GF-D8 (cell line): Measurements from ENCODE around the gene AGTR1.

Experiments
- DNase-seq: peaks from one replicate; lab custom pipeline; 2025; lab: John Stamatoyannopoulos, UW

AGTR1 gene

DNA sequence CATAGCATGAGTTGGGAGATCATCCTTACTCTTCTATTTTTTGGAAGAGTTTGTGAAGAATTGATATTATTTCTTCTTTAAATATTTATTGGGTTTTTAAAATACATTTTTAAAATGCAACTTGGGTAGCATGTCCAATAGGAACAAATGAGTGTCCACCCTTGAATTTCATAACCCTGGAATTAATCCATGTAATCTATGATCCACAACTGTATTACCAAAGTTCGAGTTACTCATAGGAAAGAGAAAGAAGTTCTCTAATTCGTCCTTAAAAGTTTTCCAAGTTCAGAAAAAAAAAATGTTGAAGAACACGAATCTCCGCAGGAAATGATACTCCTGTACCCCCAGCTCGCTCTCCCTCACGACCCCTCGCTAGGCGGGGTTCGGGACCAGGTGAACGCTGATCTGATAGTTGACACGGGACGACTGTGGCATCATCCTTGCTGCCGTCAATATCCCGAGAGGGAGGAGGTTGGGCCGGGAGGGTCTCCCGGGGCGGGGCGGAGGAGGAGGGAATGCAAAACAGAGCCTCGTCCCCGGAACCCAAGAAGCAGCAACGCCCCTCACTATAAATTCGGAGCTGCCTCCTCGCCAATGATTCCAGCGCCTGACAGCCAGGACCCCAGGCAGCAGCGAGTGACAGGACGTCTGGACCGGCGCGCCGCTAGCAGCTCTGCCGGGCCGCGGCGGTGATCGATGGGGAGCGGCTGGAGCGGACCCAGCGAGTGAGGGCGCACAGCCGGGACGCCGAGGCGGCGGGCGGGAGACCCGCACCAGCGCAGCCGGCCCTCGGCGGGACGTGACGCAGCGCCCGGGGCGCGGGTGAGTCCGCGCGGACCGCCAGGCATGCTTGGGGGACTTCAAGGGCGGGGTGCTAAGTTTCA lies at the start of gene AGTR1:
Gene AGTR1, plus strand, starts transcription at position 598 of the 884 bp plus-strand sequence. CDS start 43,133 bp downstream, outside the sequence.
- DNase-seq, result no peak

- DNase-seq, result no peak
Observed at GRCh38 chr3:148648685-148649352, 48.9 kb upstream of the AGTR1 start.

- no peak for DNase-seq
Observed at GRCh38 chr3:148651549-148651948, 46.2 kb upstream of the AGTR1 start.

DNA sequence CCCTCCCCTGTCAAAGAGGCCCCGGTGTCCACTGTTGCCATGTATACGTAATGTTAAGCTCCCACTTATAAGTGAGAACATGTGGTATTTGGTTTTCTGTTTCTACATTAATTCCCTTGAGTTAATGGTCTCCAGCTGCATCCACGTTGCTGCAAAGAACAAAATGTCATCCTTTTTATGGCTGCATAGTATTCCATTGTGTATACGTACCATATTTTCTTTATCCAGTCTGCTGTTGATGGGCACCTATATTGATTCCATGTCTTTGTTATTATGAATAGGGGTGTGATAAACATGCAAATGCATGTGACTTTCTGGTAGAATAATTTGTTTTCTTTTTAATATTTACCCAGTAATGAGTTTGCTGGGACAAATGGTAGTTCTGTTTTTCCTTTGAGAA lies 43.3 kb upstream of the AGTR1 start:
- DNase-seq, result no peak

DNA sequence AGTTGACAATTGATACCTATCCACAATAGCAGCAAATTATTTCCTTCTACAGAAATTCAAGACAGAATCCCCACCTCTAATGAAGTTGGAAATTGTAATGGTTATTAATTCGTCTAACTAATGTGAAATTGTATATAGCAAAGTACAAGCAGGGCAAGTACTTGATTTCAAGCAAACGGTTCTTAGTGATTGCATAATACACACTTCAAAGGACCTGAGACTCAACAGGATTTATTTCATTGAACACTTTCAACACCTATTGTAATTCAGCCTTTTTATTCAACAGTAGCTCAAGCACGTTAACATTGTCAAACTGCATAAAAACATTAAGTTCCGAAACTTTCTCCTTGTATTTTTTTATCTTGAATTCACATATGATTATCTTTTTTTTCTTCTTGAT lies 40.2 kb upstream of the AGTR1 start:
- no peak for DNase-seq

GRCh38 chr3:148659512-148659911 lies 38.2 kb upstream of the AGTR1 start:
- DNase-seq, result no peak

- DNase-seq, result no peak
Observed at GRCh38 chr3:148680289-148680688, 17.4 kb upstream of the AGTR1 start.

- no peak for DNase-seq
Observed at GRCh38 chr3:148681080-148681479, 16.6 kb upstream of the AGTR1 start.

GRCh38 chr3:148682997-148683396 lies 14.7 kb upstream of the AGTR1 start:
- no peak for DNase-seq

- no peak for DNase-seq
Observed at GRCh38 chr3:148694116-148694515, 3.6 kb upstream of the AGTR1 start.

- no peak for DNase-seq
Observed at GRCh38 chr3:148698190-148698810, 597 bp downstream of the AGTR1 start.

- DNase-seq, result no peak
Observed at GRCh38 chr3:148705314-148705713, 7.6 kb downstream of the AGTR1 start.

DNA sequence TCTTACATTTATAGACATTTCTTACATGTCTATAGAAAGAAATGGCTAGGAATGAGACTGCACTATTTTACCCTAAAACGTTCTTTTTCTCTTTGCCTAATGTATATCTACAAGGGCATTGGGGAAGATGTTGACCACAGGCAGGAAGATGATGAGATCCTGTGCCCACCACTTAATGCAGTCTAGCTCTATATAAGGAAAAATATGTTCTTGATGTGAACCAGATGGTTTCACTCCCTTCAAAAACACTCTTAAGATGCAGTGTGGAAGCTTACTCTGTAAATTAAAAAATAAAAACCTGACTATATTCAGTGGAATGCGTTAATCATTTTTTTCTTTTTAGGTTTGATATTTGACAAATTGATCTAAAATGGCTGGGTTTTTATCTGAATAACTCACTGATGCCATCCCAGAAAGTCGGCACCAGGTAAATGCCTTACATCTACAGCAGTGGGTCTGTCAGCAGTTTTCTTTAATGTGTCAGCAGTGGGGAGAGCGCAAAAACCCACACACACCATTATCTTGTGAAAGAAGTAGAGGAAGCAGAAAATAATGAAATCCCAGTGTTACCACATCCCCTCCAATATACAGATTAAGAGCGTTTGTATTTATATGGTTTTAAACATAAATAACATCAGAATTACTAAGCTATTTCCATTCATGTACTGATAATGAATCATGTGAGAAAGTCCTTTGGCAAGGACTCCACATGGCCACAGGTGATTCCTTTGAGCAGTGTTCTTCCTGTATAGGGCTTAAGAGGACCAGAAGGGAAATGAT lies 10.1 kb downstream of the AGTR1 start:
- DNase-seq, result no peak

- no peak for DNase-seq
Observed at GRCh38 chr3:148708409-148708808, 10.7 kb downstream of the AGTR1 start.

DNA sequence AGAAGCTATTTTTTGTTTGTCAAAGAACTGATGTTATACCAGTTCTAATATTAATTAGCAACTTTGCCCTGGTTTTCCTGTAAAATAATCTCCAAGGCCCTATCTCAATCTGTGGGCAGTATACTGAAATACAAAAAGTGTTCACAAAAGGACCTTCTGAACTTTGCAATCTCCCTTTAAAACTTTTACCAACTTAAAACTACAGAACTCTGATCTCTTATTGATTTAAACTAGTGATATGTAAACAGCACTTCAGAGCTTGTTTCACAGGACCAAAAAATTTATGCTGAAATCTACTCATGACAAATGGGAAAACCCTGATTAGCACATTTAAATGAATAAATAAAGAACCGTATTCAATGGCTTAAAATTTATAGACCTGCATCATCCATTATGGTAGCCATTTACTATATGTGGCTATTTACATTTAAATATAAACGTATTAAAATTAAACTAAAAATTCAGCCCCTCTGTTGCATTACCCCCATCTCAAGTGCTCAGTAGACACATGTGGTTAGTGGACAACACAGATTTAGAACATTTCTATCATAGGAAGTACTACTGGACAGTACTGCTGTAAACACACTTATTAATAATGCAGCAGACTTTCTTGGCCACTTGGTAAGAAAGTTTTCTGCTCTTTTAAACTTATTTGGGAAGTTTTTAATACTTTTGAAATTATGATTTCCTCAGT lies 12.0 kb downstream of the AGTR1 start:
- no peak for DNase-seq

- no peak for DNase-seq
Observed at GRCh38 chr3:148710665-148711064, 13.0 kb downstream of the AGTR1 start.

DNA sequence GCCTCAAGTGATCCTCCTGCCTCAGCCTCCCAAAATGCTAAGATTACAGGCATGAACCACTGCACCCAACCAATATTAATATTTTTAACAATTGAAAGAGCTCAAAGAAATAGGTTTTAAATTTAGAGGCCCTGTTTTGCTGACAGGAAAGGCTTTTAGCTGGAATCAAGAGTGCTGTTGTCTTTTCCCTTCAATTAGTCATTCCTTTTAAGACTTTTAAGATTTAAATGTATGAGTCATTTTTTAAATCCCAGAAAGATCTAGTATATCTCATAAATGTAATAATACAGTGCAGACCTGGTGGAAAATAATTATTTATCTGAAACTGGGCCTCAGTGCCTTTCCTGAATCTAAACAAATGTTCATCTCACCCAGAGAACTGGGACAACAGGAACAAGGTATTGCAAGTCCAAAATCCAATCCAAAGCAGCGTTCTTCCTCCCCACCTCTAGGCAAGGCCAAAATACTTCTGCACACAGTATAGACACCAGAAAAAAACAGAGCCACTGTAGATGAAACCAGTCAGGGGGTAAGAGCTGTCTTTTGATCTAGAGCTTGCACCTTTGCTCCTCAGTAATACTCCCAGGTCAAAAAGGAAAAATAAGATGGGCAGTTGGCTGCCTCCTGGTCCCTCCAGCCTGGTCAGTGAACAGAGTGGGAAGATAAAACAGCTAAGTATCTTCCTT lies 14.4 kb downstream of the AGTR1 start:
- no peak for DNase-seq

DNA sequence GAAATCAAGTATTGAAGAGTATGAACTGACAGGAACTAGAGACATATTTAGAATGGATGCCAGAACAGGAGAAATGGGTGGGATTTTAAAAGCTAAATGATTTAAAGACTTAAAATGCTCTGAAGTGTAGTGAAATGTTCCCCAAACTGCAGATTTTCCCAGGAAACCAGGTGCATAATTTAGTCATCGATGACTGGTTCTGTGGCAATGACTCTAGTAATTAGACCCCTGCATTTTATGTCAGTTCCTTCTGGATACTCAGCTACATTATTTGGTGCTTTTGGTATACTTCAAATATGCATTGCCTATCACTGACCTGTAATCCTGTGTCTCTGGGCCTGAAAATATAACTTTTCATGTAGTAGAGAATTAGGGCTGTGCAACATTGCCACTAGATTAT lies 16.8 kb downstream of the AGTR1 start:
- no peak for DNase-seq

DNA sequence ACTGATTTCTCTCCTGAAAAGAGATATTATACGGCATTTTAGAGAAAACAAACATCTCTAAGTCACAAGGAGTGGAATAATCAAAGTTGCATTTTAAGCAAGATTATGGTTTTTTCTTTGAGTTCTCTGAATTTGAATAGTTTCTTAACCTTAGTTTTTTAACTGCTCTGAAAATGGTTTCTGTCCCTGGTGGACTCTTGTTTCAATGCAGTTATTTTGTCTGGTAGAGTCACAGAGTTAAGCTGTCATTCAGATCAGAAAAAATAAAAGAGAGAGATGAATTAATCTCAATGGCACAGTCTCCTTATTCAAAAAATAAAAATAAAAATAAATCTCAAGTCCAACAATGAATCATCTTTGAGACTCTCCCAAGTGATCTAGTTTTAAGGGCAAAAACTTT lies 19.0 kb downstream of the AGTR1 start:
- no peak for DNase-seq

- DNase-seq, result no peak
Observed at GRCh38 chr3:148717885-148718561, 20.3 kb downstream of the AGTR1 start.
